Ovary (tissue), 3 donors: Measurements from ENCODE around the gene MCM3AP.

Source experiments
- EP300 ChIP-seq: sonication (generic); formaldehyde crosslinking; IDR thresholded peaks from one replicate; pipeline ENCODE4 v1.6.1; 2017; ENCODE audit warnings: antibody characterized with exemption
- TF ChIP-seq, protein P1 (sequence below), 3 donors: fragments of 450-650 bp in 2 of 3; fragments of 200-600 bp in 1 of 3; IDR thresholded peaks; one replicate each; pipeline versions ENCODE4 v1.5.1 to v1.8.0; 2016 to 2022; ENCODE audit warnings: antibody characterized with exemption in 3 of 3, mild to moderate bottlenecking in 1 of 3
- donor health status: DM: no; HTN: no; CAD: no.

DNA sequence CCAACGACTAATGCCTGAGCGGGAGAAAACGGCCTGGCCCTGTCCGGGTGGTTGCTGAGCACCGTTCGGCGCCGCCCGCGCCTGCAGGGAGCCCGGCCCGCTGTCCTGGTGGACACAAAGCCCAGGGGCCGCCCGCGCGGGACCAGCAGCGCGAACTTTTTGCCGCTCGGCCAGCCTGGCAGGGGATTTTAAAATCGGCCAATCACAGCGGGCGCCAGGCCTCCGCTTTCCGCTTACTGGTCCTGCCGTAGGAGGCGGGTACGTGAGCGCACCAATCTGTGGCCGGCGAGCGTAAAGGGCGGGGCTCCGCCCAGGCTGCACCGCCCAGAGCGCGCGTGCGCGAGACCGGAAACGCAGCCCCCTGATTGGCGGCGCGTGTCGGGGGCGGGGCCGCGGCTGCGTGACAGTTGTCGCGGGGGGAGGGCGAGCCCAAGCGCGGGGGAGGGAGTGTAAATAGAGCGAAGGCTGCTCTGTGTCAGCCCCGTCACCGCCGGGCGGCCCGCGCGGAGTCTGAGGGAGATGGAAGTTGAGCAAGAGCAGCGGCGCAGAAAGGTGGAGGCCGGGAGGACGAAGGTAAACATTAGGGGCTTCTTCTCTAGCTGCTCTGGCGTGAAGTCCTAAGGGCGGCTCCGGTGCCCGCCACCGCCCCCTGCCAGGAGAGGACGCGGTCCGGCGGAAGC, 38.4 kb upstream of the MCM3AP start, which contains the start of the genes C21orf58 and PCNT:
- TF ChIP-seq, protein P1, sequence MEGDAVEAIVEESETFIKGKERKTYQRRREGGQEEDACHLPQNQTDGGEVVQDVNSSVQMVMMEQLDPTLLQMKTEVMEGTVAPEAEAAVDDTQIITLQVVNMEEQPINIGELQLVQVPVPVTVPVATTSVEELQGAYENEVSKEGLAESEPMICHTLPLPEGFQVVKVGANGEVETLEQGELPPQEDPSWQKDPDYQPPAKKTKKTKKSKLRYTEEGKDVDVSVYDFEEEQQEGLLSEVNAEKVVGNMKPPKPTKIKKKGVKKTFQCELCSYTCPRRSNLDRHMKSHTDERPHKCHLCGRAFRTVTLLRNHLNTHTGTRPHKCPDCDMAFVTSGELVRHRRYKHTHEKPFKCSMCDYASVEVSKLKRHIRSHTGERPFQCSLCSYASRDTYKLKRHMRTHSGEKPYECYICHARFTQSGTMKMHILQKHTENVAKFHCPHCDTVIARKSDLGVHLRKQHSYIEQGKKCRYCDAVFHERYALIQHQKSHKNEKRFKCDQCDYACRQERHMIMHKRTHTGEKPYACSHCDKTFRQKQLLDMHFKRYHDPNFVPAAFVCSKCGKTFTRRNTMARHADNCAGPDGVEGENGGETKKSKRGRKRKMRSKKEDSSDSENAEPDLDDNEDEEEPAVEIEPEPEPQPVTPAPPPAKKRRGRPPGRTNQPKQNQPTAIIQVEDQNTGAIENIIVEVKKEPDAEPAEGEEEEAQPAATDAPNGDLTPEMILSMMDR (IDR thresholded peaks at IDR 0.05), result peak in 1 of 3 donors; percentile 13
- TF ChIP-seq EP300, result peak; percentile 18
